Heart left ventricle (tissue), 16 donors: ENCODE results near the gene RABGGTA. TPM values are rescaled to one million over a fixed set of nuclear protein-coding genes. Genes with fewer than 3 reads are reported as not detected.

Experiments used
- ATAC-seq, 4 donors: fragments of 200-7000 bp; cut with Tn5 transposase; one replicate each; pipeline ENCODE4 v1.9.1; 2020 to 2022; ENCODE audit warnings: moderate library complexity in 4 of 4, mild to moderate bottlenecking in 3 of 4, moderate number of reproducible peaks in 1 of 4
- DNase-seq, 5 donors: peaks; one replicate each; pipeline ENCODE4 v3.0.0-alpha.2; 2020
- H3K27ac ChIP-seq, 12 donors: fragments of 200-600 bp; sonication (generic) in 4 of 12; one replicate each; pipeline versions ENCODE4 v1.5.0 to v1.8.0; 2016 to 2022; ENCODE audit warnings: mild to moderate bottlenecking in 2 of 12
- H3K27me3 ChIP-seq, 9 donors: fragments of 200-600 bp; sonication (generic) in 2 of 9; one replicate each; pipeline versions ENCODE4 v1.5.1 to v1.8.0; 2016 to 2022; ENCODE audit warnings: mild to moderate bottlenecking in 3 of 9
- H3K36me3 ChIP-seq, 9 donors: fragments of 200-600 bp; sonication (generic) in 2 of 9; one replicate each; pipeline versions ENCODE4 v1.5.0 to v1.8.0; 2018 to 2022; ENCODE audit warnings: mild to moderate bottlenecking in 2 of 9
- H3K4me1 ChIP-seq, 12 donors: fragments of 200-600 bp; sonication (generic) in 4 of 12; one replicate each; pipeline versions ENCODE4 v1.5.0 to v1.8.0; 2016 to 2022; ENCODE audit warnings: mild to moderate bottlenecking in 3 of 12
- H3K4me3 ChIP-seq, 12 donors: fragments of 200-600 bp; sonication (generic) in 4 of 12; one replicate each; pipeline versions ENCODE4 v1.5.0 to v1.8.0; 2017 to 2022; ENCODE audit warnings: mild to moderate bottlenecking in 9 of 12, moderate library complexity in 4 of 12
- H3K9me3 ChIP-seq, 12 donors: fragments of 200-600 bp; sonication (generic) in 4 of 12; one replicate each; pipeline versions ENCODE4 v1.5.0 to v1.8.0; 2016 to 2022; ENCODE audit warnings: mild to moderate bottlenecking in 1 of 12
- CTCF ChIP-seq, 12 donors: fragments of 200-600 bp; sonication (generic) in 4 of 12; IDR thresholded peaks; one replicate each; pipeline versions ENCODE4 v1.5.0 to v1.8.0; 2018 to 2022; ENCODE audit warnings: antibody characterized with exemption in 12 of 12, mild to moderate bottlenecking in 5 of 12
- POLR2A ChIP-seq, 2 donors: fragments of 450-650 bp; IDR thresholded peaks; one replicate each; pipeline ENCODE4 v1.6.1; 2017; ENCODE audit warnings: antibody characterized with exemption in 2 of 2, mild to moderate bottlenecking in 2 of 2, moderate library complexity in 2 of 2
- WGBS, 4 donors: extraction: QIAGEN DNeasy Blood & Tissue Kit in 2 of 4; methylation state at CpG; one replicate each; pipeline versions ENCODE4 v1.1.5 to v1.1.7; 2013 to 2018; 5-methylcytosine and 5-hydroxymethylcytosine counted together
- intact Hi-C, 10 donors: fragments of 100-400 bp; cut with DNase I; formaldehyde crosslinking; loops; one replicate each; pipeline versions ENCODE4 v1.11.1 to v1.14.2; 2022
- polyA plus RNA-seq, 2 donors: library from polyadenylated mRNA; stranded (reverse); fragments of 200-250 nt; gene quantifications; one replicate each; pipeline ENCODE4 v1.2.3, GENCODE V29; 2013
- total RNA-seq, 9 donors: library from RNA; depleted of rRNA in 2 of 9; stranded (reverse); fragments of >200 nt in 2 of 9; fragmentation: NEBNext Ultra II Directional in 3 of 9; extraction: Animal tissue kit (Norgen Biotek cat#: 25700) in 3 of 9; gene quantifications; one replicate each; pipeline versions ENCODE4 v1.1.0 to v1.2.4, GENCODE V29; 2016 to 2023
- donor health status: ischemic (EF 13 %, LVEDD 7.1; RV severe dilation, severe dysfunction).
- donor health status: healthy with polysubstance abuse.
- donor health status: DM: no; HTN: yes; CAD: no.
- donor health status: DM: no; HTN: no; CAD: no.
- donor health status: ischemic (EF 25% LVEDD 6.9; RV normal size, moderate dysfunction).
- donor health status: ischemic (EF 25% LVEDD 5.7; RV mildly dilated, moderate dysfunction).
- donor health status: healthy.
- donor health status: DM: yes; HTN: yes; CAD: no.
- donor health status: ischemic (EF 35%, LVEDD 5.7; RV mildly dilated, moderate dysfunction).
- donor health status: nonischemic (EF 11% LVEDD 7.7; RV severe dilation, severe dysfunction).
- donor health status: DM: yes; HTN: yes; CAD: no.
- donor health status: PGD.
- donor health status: ischemic (EF 29% LVEDD 5.4; RV normal size, mild dysfunction).
- donor health status: nonischemic (EF 23%, LVEDD 6.1; RV moderate dilation, normal function).

The RABGGTA gene
- total and polyA plus RNA-seq, 11 donors = 18.8 to 33.1 (median 26.7) TPM

- no peaks in the 10 kb centered on the region for H3K4me1 ChIP-seq
- intact Hi-C loops = no loop called here
- H3K4me3 ChIP-seq = no peak overlapping the region
- ATAC-seq (no peak), DNase-seq (no peak)
- H3K9me3 ChIP-seq = no peaks in the 10 kb centered on the region
- no peaks in the 10 kb centered on the region for H3K27me3 ChIP-seq
- WGBS, 4 donors = 91 to 100% (median 92%) methylated on average over 2 to 19 of the region's 19 CpGs
- H3K27ac ChIP-seq = no peak overlapping the region
- H3K36me3 ChIP-seq = peaks cover 0 to 21% (median 12%) of the 10 kb centered on the region in 9 donors
- no peak for TF ChIP-seq CTCF (IDR thresholded peaks at IDR 0.05)
- TF ChIP-seq POLR2A (IDR thresholded peaks at IDR 0.05) = no peak
These were observed 9.4 kb downstream of the RABGGTA start for GRCh38 chr14:24261969-24262327.

DNA sequence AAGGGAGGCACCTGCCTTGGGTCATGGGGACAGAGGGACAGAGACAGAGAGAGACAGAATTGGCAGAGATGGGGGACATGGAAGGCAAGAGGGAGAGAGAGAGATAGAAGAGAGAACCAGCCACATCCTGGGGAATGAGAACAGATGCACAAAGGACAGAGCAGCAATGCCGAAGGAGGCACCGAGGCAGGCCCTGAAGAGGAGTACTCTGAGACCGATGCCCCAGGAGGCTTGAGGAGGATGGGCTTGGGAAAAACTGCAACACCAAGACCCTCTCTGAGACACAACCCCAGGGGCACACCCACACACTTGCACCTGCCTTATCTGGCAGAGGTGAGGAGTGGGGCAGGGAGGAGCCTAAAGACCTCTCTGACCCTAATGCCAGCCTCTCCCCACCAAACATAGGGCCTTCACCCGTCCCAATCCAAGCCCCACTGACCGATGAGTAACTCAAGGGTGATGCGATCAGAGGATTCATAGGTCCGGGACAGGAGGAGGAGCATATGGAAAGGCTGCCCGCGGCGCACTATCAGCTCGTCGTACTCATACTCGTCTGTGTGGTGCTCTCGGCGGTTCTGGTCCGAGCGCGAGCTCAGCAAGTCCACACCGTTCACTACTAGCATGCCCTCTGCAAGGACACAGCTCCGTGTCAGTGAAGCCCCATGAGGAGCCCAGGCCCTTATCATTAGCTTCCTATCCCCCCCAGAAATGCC is 10.0 kb downstream of the RABGGTA start:
- H3K4me3 ChIP-seq = no peak overlapping the region
- intact Hi-C loops = no loop called here
- DNase-seq (no peak), ATAC-seq (no peak)
- 85 to 91% (median 88%) methylated on average over 20 of the region's 20 CpGs for WGBS, 4 donors
- no peaks in the 10 kb centered on the region for H3K4me1 ChIP-seq
- TF ChIP-seq POLR2A (IDR thresholded peaks at IDR 0.05) (no peak), CTCF (IDR thresholded peaks at IDR 0.05) (no peak)
- no peaks in the 10 kb centered on the region for H3K9me3 ChIP-seq
- no peaks in the 10 kb centered on the region for H3K27me3 ChIP-seq
- peaks cover 0 to 15% (median 7%) of the 10 kb centered on the region in 9 donors for H3K36me3 ChIP-seq
- H3K27ac ChIP-seq = no peak overlapping the region

GRCh38 chr14:24260780-24261157 is 10.6 kb downstream of the RABGGTA start:
- ATAC-seq (no peak), DNase-seq (no peak)
- H3K27ac ChIP-seq = no peak overlapping the region
- H3K4me1 ChIP-seq = no peaks in the 10 kb centered on the region
- peaks cover 0 to 9% (median under 1%) of the 10 kb centered on the region in 9 donors for H3K36me3 ChIP-seq
- intact Hi-C loops = no loop called here
- TF ChIP-seq CTCF (IDR thresholded peaks at IDR 0.05) (no peak), POLR2A (IDR thresholded peaks at IDR 0.05) (no peak)
- no peaks in the 10 kb centered on the region for H3K9me3 ChIP-seq
- no peaks in the 10 kb centered on the region for H3K27me3 ChIP-seq
- WGBS, 4 donors = 72 to 89% (median 83%) methylated on average over 3 to 4 of the region's 4 CpGs
- H3K4me3 ChIP-seq = no peak overlapping the region

DNA sequence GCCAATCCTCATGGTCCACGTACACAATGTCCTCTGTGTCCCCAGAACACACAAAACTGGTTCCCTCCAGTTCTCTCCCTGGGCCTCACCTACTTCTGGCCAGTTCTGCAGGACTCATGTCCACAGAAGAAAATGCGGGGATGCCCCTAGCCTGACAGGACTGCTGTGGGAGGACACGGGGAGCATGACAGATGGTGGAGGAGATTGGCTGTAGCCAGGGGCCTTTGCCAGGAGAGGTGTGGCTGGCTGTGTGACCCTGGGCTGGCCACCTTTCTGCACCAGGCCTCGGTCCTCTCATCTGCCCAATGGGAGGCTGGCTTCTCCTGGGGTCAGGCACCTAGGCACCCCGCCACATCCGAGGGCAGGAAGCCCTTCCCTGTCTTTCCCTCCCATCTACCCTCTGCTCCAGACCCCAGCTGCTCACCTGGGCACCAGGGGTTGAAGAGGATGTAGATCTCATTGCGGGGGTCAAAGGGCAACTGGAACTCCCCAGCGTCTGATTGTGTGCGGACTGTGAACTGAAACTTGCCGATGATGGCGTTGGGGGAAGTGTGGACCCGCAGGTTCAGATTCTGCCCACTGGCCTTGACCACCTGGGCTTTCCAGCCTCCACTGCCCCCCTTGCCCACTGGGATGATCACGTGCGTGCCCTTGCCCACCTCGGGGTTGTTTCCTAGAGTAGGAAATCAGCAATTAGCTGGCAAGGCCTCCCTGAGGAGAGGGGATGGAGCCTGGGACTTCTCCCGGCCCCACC is 11.2 kb downstream of the RABGGTA start:
- H3K27me3 ChIP-seq = no peaks in the 10 kb centered on the region
- H3K9me3 ChIP-seq = no peaks in the 10 kb centered on the region
- no peak overlapping the region for H3K4me3 ChIP-seq
- H3K4me1 ChIP-seq = no peaks in the 10 kb centered on the region
- intact Hi-C loops = no loop called here
- peaks cover 0 to 4% (median 0%) of the 10 kb centered on the region in 9 donors for H3K36me3 ChIP-seq
- ATAC-seq = peak in 1 of 4 donors; percentile 4
- no peak overlapping the region for H3K27ac ChIP-seq
- no peak for DNase-seq
- WGBS, 4 donors = 85 to 90% (median 89%) methylated on average over 16 of the region's 16 CpGs
- TF ChIP-seq POLR2A (IDR thresholded peaks at IDR 0.05) = no peak
